ENCODE results near the gene GPBAR1. TPM values are rescaled to one million over a fixed set of nuclear protein-coding genes. Genes with fewer than 3 reads are reported as not detected.

GPBAR1 gene
- total RNA-seq, 1 experiment from 2014 or later = 0.30 TPM

- TF ChIP-seq, protein P1, sequence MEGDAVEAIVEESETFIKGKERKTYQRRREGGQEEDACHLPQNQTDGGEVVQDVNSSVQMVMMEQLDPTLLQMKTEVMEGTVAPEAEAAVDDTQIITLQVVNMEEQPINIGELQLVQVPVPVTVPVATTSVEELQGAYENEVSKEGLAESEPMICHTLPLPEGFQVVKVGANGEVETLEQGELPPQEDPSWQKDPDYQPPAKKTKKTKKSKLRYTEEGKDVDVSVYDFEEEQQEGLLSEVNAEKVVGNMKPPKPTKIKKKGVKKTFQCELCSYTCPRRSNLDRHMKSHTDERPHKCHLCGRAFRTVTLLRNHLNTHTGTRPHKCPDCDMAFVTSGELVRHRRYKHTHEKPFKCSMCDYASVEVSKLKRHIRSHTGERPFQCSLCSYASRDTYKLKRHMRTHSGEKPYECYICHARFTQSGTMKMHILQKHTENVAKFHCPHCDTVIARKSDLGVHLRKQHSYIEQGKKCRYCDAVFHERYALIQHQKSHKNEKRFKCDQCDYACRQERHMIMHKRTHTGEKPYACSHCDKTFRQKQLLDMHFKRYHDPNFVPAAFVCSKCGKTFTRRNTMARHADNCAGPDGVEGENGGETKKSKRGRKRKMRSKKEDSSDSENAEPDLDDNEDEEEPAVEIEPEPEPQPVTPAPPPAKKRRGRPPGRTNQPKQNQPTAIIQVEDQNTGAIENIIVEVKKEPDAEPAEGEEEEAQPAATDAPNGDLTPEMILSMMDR (conservative IDR thresholded peaks at IDR 0.05; ENCODE audit: low read depth, low read length) = no peak
- TF ChIP-seq EZH2 (IDR thresholded peaks at IDR 0.05; ENCODE audit: borderline replicate concordance, low read depth, low read length, poor library complexity, severe bottlenecking) = no peak
- ChIA-PET CTCF (no interaction called here), POLR2A (ENCODE audit: low non-redundant PET) (no interaction called here)
- Histone ChIP-seq H3K4me1 (ENCODE audit: insufficient read depth, low read length, poor library complexity, severe bottlenecking) (peaks cover 25% of the 10 kb centered on the region), H3K4me3 (ENCODE audit: low read depth, low read length, poor library complexity, severe bottlenecking) (no peak overlapping the region), H3K36me3 (ENCODE audit: insufficient read depth, low read length, poor library complexity, severe bottlenecking) (peaks cover 72% of the 10 kb centered on the region), H3K27me3 (replicated peaks; ENCODE audit: insufficient read depth, low read depth, low read length, poor library complexity) (no peaks in the 10 kb centered on the region), H3K9me3 (ENCODE audit: low read depth, low read length, poor library complexity, severe bottlenecking) (no peaks in the 10 kb centered on the region), H3K27ac (ENCODE audit: low read depth, low read length, poor library complexity, severe bottlenecking) (peak overlapping the region; percentile 96)
- DNase-seq (ENCODE audit: low spot score) = peak; percentile 84
- no TSS peak for BruUV-seq (replicated peaks)
- intact Hi-C loops (cut with micrococcal nuclease; ENCODE audit: unreplicated experiment) = no loop called here
Observed at GRCh38 chr2:218229239-218229638, 31.6 kb upstream of the GPBAR1 start.

DNA sequence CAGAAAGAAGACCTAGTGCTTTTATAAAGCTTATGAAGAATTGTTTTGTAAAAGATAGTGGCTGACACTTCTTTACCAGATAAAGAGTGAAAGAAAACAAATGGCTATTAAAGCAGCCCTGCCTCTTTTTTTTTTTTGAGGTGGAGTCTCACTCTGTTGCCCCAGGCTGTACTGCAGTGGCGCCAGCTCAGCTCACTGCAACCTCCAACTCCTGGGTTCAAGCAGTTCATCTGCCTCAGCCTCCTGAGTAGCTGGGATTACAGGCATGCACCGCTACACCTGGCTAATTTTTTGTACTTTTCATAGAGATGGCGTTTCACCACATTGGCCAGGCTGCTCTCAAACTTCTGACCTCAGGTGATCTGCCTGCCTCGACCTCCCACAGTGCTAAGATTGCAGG, 31.0 kb upstream of the GPBAR1 start:
- Histone ChIP-seq H3K27me3 (replicated peaks; ENCODE audit: insufficient read depth, low read depth, low read length, poor library complexity) (no peaks in the 10 kb centered on the region), H3K4me3 (ENCODE audit: low read depth, low read length, poor library complexity, severe bottlenecking) (no peak overlapping the region), H3K9me3 (ENCODE audit: low read depth, low read length, poor library complexity, severe bottlenecking) (no peaks in the 10 kb centered on the region), H3K4me1 (ENCODE audit: insufficient read depth, low read length, poor library complexity, severe bottlenecking) (peaks cover 25% of the 10 kb centered on the region), H3K27ac (ENCODE audit: low read depth, low read length, poor library complexity, severe bottlenecking) (peak overlapping the region; percentile 96), H3K36me3 (ENCODE audit: insufficient read depth, low read length, poor library complexity, severe bottlenecking) (peaks cover 72% of the 10 kb centered on the region)
- DNase-seq (ENCODE audit: low spot score) = peak; percentile 64
- ChIA-PET CTCF (no interaction called here), POLR2A (ENCODE audit: low non-redundant PET) (no interaction called here)
- no TSS peak for BruUV-seq (replicated peaks)
- TF ChIP-seq, protein P1 (conservative IDR thresholded peaks at IDR 0.05; ENCODE audit: low read depth, low read length) = no peak
- no peak for TF ChIP-seq EZH2 (IDR thresholded peaks at IDR 0.05; ENCODE audit: borderline replicate concordance, low read depth, low read length, poor library complexity, severe bottlenecking)
- intact Hi-C loops (cut with micrococcal nuclease; ENCODE audit: unreplicated experiment) = no loop called here

GRCh38 chr2:218230882-218231281, 29.9 kb upstream of the GPBAR1 start:
- TF ChIP-seq, protein P1 (conservative IDR thresholded peaks at IDR 0.05; ENCODE audit: low read depth, low read length) = peak; percentile 28
- TF ChIP-seq EZH2 (IDR thresholded peaks at IDR 0.05; ENCODE audit: borderline replicate concordance, low read depth, low read length, poor library complexity, severe bottlenecking) = no peak
- no peaks in the 10 kb centered on the region for H3K9me3 ChIP-seq (ENCODE audit: low read depth, low read length, poor library complexity, severe bottlenecking)
- BruUV-seq (replicated peaks) = no TSS peak
- no peak overlapping the region for H3K4me3 ChIP-seq (ENCODE audit: low read depth, low read length, poor library complexity, severe bottlenecking)
- H3K36me3 ChIP-seq (ENCODE audit: insufficient read depth, low read length, poor library complexity, severe bottlenecking) = peaks cover 76% of the 10 kb centered on the region
- intact Hi-C loops (cut with micrococcal nuclease; ENCODE audit: unreplicated experiment) = no loop called here
- H3K27me3 ChIP-seq (replicated peaks; ENCODE audit: insufficient read depth, low read depth, low read length, poor library complexity) = no peaks in the 10 kb centered on the region
- DNase-seq (ENCODE audit: low spot score) = peak; percentile 57
- CTCF ChIA-PET = interaction anchor here (0.7 kb wide), 1 partner anchor 198 kb away, joined by 3 read pairs; no protein-coding TSS in a partner anchor
- peak overlapping the region; percentile 96 for H3K27ac ChIP-seq (ENCODE audit: low read depth, low read length, poor library complexity, severe bottlenecking)
- H3K4me1 ChIP-seq (ENCODE audit: insufficient read depth, low read length, poor library complexity, severe bottlenecking) = peaks cover 25% of the 10 kb centered on the region
- POLR2A ChIA-PET (ENCODE audit: low non-redundant PET) = no interaction called here

Measured in A673 (cell line).